ENCODE data around the gene ABLIM2. TPM values are rescaled to one million over a fixed set of nuclear protein-coding genes. Genes with fewer than 3 reads are reported as not detected.

The ABLIM2 gene
- total RNA-seq, 1 experiment from 2014 or later: 1.0 TPM

DNA sequence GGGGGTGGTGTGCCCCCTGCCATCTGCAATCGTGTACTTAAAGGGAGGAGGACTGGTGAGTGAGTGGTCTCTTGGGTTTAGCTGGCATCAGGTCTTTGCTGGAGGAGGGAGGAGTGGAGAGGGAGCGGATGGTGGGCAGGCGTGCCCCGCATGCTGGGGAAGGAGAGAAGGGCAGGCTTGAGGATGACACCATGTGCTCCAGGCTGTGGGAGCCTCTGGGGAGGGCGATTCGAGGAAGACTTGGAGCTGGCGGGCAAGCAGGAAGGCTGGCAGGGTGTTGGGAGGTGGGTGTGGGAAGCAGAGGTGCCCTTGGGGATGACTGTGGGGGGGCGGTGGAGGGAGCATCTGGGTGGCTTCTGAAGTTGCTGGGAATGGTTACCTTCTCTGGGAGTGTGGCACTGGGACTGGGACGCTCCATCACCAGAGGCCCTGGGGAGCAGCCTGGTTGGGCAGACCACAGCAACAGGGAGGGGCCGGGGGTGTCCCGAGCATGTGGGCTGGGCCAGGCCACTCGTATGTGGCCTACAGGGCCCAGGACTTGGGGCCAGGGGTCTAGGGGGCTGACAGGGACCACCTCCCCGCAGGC is 188.2 kb downstream of the ABLIM2 start:
- Histone ChIP-seq H3K4ac (ENCODE audit: low read depth, low read length) (no peak overlapping the region), H2BK12ac (ENCODE audit: insufficient read length, low read depth, low read length) (no peak overlapping the region), H2BK20ac (ENCODE audit: low read depth, low read length, poor library complexity, severe bottlenecking) (no peak overlapping the region), H3K27me3 (ENCODE audit: insufficient read depth, low read length) (no peaks in the 10 kb centered on the region), H2BK5ac (ENCODE audit: insufficient read length, low read length) (no peak overlapping the region), H2BK15ac (ENCODE audit: low read depth, low read length) (no peak overlapping the region), H2AK5ac (ENCODE audit: insufficient read length, low read length) (no peak overlapping the region), H3K79me2 (ENCODE audit: insufficient read depth, low read length) (no peaks in the 10 kb centered on the region), H3K27ac (ENCODE audit: insufficient read length, low read depth, low read length) (no peak overlapping the region), H3K79me1 (ENCODE audit: insufficient read depth, low read depth, low read length, poor library complexity, severe bottlenecking) (no peaks in the 10 kb centered on the region), H3K9ac (ENCODE audit: extremely low read depth, insufficient read length, low read length) (no peak overlapping the region), H3K56ac (ENCODE audit: insufficient read length, low read depth, low read length) (no peak overlapping the region), H4K20me1 (ENCODE audit: control insufficient read depth, insufficient read depth, insufficient read length) (peaks cover 2% of the 10 kb centered on the region), H2AFZ (ENCODE audit: low read length) (no peak overlapping the region), H4K91ac (ENCODE audit: insufficient read length, low read depth, low read length) (no peak overlapping the region), H3K23me2 (ENCODE audit: insufficient read length, low read depth, low read length, poor library complexity, severe bottlenecking) (no peaks in the 10 kb centered on the region), H3K14ac (ENCODE audit: insufficient read depth, low read length) (no peak overlapping the region), H2BK120ac (ENCODE audit: low read depth, low read length, poor library complexity, severe bottlenecking) (no peak overlapping the region), H3K23ac (ENCODE audit: insufficient read length, low read depth, low read length) (no peak overlapping the region), H3K4me2 (ENCODE audit: insufficient read depth, insufficient read length, low read length) (no peak overlapping the region), H3K4me1 (ENCODE audit: insufficient read depth, low read length) (no peaks in the 10 kb centered on the region; the same call in 1 of the 2 replicates), H4K8ac (replicated peaks; ENCODE audit: insufficient read length, low read depth, low read length) (no peak overlapping the region), H3T11ph (ENCODE audit: low read length) (no peak overlapping the region), H3K9me3 (ENCODE audit: control insufficient read depth, low read depth, low read length) (no peaks in the 10 kb centered on the region), H4K5ac (ENCODE audit: insufficient read length, low read depth, low read length) (no peak overlapping the region), H3K18ac (ENCODE audit: insufficient read length, low read depth, low read length) (no peak overlapping the region)
- H3K9me3 Mint-ChIP-seq: no peaks in the 10 kb centered on the region; a peak in 1 of 5 replicates
- WGBS (ENCODE audit: extremely low coverage, insufficient read length, low lambda C conversion rate): no CpG with 5 or more reads among the region's 13 CpGs
- H3K4me1 Mint-ChIP-seq: peaks cover 21 to 27% of the 10 kb centered on the region in 2 experiments
- H3K27me3 Mint-ChIP-seq (ENCODE audit: low read depth): no peaks in the 10 kb centered on the region
- no peak overlapping the region for H3K4me3 Mint-ChIP-seq
- H3K36me3 Mint-ChIP-seq (ENCODE audit: insufficient read depth in 1 of 3, low read depth in 3 of 3): no peaks in the 10 kb centered on the region; a peak in 1 of 7 replicates
- peak overlapping the region in 2 of 3 experiments; percentile 12 to 69; a peak in 4 of 7 replicates for H3K27ac Mint-ChIP-seq
- TF ChIP-seq, protein P1, sequence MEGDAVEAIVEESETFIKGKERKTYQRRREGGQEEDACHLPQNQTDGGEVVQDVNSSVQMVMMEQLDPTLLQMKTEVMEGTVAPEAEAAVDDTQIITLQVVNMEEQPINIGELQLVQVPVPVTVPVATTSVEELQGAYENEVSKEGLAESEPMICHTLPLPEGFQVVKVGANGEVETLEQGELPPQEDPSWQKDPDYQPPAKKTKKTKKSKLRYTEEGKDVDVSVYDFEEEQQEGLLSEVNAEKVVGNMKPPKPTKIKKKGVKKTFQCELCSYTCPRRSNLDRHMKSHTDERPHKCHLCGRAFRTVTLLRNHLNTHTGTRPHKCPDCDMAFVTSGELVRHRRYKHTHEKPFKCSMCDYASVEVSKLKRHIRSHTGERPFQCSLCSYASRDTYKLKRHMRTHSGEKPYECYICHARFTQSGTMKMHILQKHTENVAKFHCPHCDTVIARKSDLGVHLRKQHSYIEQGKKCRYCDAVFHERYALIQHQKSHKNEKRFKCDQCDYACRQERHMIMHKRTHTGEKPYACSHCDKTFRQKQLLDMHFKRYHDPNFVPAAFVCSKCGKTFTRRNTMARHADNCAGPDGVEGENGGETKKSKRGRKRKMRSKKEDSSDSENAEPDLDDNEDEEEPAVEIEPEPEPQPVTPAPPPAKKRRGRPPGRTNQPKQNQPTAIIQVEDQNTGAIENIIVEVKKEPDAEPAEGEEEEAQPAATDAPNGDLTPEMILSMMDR (conservative IDR thresholded peaks at IDR 0.05): no peak
- DNase-seq: no peak
